Suprapubic skin (tissue), 4 donors: Measurements from ENCODE around the gene CERS6. TPM values are rescaled to one million over a fixed set of nuclear protein-coding genes. Genes with fewer than 3 reads are reported as not detected.

Source experiments
- DNase-seq, 2 donors: peaks; one replicate each; pipeline ENCODE4 v3.0.0-alpha.2; 2019; ENCODE audit warnings: low spot score in 2 of 2
- H3K27ac ChIP-seq: fragments of 200-600 bp; sonication (generic); one replicate; pipeline ENCODE4 v1.5.1; 2019
- H3K27me3 ChIP-seq: fragments of 200-600 bp; sonication (generic); one replicate; pipeline ENCODE4 v1.5.1; 2019
- H3K36me3 ChIP-seq: fragments of 200-600 bp; sonication (generic); one replicate; pipeline ENCODE4 v1.5.1; 2019
- H3K4me1 ChIP-seq: fragments of 200-600 bp; sonication (generic); one replicate; pipeline ENCODE4 v1.5.1; 2019
- H3K4me3 ChIP-seq: fragments of 200-600 bp; sonication (generic); one replicate; pipeline ENCODE4 v1.5.1; 2019; ENCODE audit warnings: mild to moderate bottlenecking
- H3K9me3 ChIP-seq: fragments of 200-600 bp; sonication (generic); one replicate; pipeline ENCODE4 v1.5.1; 2019
- CTCF ChIP-seq, 2 donors: fragments of 200-600 bp in 1 of 2; fragments of 450-650 bp in 1 of 2; sonication (generic) in 1 of 2; IDR thresholded peaks; one replicate each; pipeline ENCODE4 v1.5.1; 2016 to 2019; ENCODE audit warnings: antibody characterized with exemption in 2 of 2, mild to moderate bottlenecking in 1 of 2, moderate library complexity in 1 of 2
- EP300 ChIP-seq: sonication (generic); formaldehyde crosslinking; IDR thresholded peaks from one replicate; pipeline ENCODE4 v1.6.1; 2017; ENCODE audit warnings: antibody characterized with exemption
- POLR2A ChIP-seq, 2 donors: fragments of 450-650 bp; IDR thresholded peaks; one replicate each; pipeline ENCODE4 v1.6.1; 2017; ENCODE audit warnings: antibody characterized with exemption in 2 of 2, mild to moderate bottlenecking in 2 of 2, moderate library complexity in 2 of 2
- POLR2AphosphoS5 ChIP-seq, 3 donors: sonication (generic); formaldehyde crosslinking; IDR thresholded peaks; one replicate each; pipeline ENCODE4 v1.6.1; 2017; ENCODE audit warnings: antibody characterized with exemption in 3 of 3
- WGBS: methylation state at CpG from one replicate; pipeline ENCODE4 v1.1.5; 2018; 5-methylcytosine and 5-hydroxymethylcytosine counted together
- total RNA-seq, 4 donors: library from RNA; depleted of rRNA; stranded (reverse); fragments of >200 nt; gene quantifications; one replicate each; pipeline ENCODE4 v1.1.0, GENCODE V29; 2016

CERS6 gene
- total RNA-seq, 4 donors from 2014 or later, result 68.7 to 83.3 (median 77.0) TPM

GRCh38 chr2:168543037-168543436 is 87.0 kb downstream of the CERS6 start:
- H3K36me3 ChIP-seq, result no peaks in the 10 kb centered on the region
- peaks cover 5% of the 10 kb centered on the region for H3K4me1 ChIP-seq
- H3K4me3 ChIP-seq, result no peak overlapping the region
- H3K27ac ChIP-seq, result no peak overlapping the region
- no peak for DNase-seq
- 91% methylated on average over 4 of the region's 4 CpGs for WGBS
- TF ChIP-seq POLR2AphosphoS5 (IDR thresholded peaks at IDR 0.05) (no peak), CTCF (IDR thresholded peaks at IDR 0.05) (no peak), POLR2A (IDR thresholded peaks at IDR 0.05) (no peak), EP300 (no peak)
- H3K27me3 ChIP-seq, result no peaks in the 10 kb centered on the region
- H3K9me3 ChIP-seq, result peaks cover 8% of the 10 kb centered on the region

DNA sequence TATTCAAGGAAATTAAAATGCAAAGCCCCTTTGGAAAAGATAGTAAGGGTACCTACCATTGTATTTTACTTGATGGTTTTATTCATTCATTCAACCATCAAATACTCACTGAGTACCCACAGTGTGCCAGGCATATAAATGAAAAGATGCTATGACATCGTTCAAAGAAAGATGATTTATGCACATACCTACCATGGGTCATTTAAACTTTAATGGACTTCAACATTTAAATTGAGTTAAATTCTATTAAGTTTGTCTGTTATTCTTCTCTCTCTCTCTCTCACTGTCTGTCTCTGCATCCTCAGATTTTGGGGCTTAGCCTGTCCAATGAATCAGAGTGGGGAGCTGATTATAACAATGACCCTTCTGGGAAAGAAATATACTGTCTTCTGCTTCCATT is 87.9 kb downstream of the CERS6 start:
- Histone ChIP-seq H3K36me3 (no peaks in the 10 kb centered on the region), H3K27me3 (no peaks in the 10 kb centered on the region), H3K27ac (no peak overlapping the region), H3K4me3 (no peak overlapping the region), H3K9me3 (peaks cover 8% of the 10 kb centered on the region), H3K4me1 (peaks cover 5% of the 10 kb centered on the region)
- DNase-seq, result no peak
- 93% methylated on average over 1 of the region's 1 CpG for WGBS
- TF ChIP-seq CTCF (IDR thresholded peaks at IDR 0.05) (no peak), POLR2A (IDR thresholded peaks at IDR 0.05) (no peak), POLR2AphosphoS5 (IDR thresholded peaks at IDR 0.05) (no peak), EP300 (no peak)

GRCh38 chr2:168545439-168546082 is 89.5 kb downstream of the CERS6 start:
- DNase-seq, result no peak
- H3K27me3 ChIP-seq, result no peaks in the 10 kb centered on the region
- H3K27ac ChIP-seq, result no peak overlapping the region
- no peak overlapping the region for H3K4me3 ChIP-seq
- no peaks in the 10 kb centered on the region for H3K9me3 ChIP-seq
- WGBS, result 63% methylated on average over 5 of the region's 5 CpGs
- H3K36me3 ChIP-seq, result no peaks in the 10 kb centered on the region
- TF ChIP-seq POLR2AphosphoS5 (IDR thresholded peaks at IDR 0.05) (no peak), EP300 (no peak), POLR2A (IDR thresholded peaks at IDR 0.05) (no peak), CTCF (IDR thresholded peaks at IDR 0.05) (no peak)
- peaks cover 7% of the 10 kb centered on the region for H3K4me1 ChIP-seq

DNA sequence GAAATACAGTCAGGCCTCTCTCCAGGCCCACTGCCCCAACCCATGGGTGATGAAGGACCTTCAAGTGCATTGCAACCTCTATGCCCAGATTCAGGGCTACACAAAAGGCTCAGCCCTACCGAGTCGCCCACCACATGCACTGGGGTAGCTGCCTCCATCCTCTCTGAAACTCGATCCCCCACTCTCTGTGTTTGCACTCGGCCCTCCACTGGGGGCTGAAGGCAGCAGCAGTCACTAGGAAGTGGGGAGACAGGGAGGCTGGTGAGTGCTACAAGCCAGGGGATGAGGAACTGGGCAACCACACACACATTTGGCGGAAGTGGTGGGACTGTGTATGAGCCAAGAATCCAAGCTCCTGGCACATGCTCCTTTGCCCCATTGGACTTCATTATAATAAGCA is 94.6 kb downstream of the CERS6 start:
- WGBS, result 56% methylated on average over 1 of the region's 5 CpGs
- no peak overlapping the region for H3K27ac ChIP-seq

GRCh38 chr2:168552450-168552856 is 96.4 kb downstream of the CERS6 start:
- no peaks in the 10 kb centered on the region for H3K27me3 ChIP-seq
- no peak overlapping the region for H3K4me3 ChIP-seq
- H3K36me3 ChIP-seq, result no peaks in the 10 kb centered on the region
- DNase-seq, result no peak
- H3K27ac ChIP-seq, result no peak overlapping the region
- WGBS, result 76% methylated on average over 2 of the region's 2 CpGs
- H3K9me3 ChIP-seq, result no peaks in the 10 kb centered on the region
- peaks cover 4% of the 10 kb centered on the region for H3K4me1 ChIP-seq
- TF ChIP-seq CTCF (IDR thresholded peaks at IDR 0.05), result no peak
- no peak for TF ChIP-seq POLR2AphosphoS5 (IDR thresholded peaks at IDR 0.05)
- TF ChIP-seq EP300, result no peak
- no peak for TF ChIP-seq POLR2A (IDR thresholded peaks at IDR 0.05)

More for the DNA sequence above, 94.6 kb downstream of the CERS6 start:
- no peaks in the 10 kb centered on the region for H3K36me3 ChIP-seq
- no peaks in the 10 kb centered on the region for H3K27me3 ChIP-seq
- peaks cover 4% of the 10 kb centered on the region for H3K4me1 ChIP-seq
- no peak for DNase-seq
- H3K4me3 ChIP-seq, result no peak overlapping the region
- TF ChIP-seq POLR2AphosphoS5 (IDR thresholded peaks at IDR 0.05) (no peak), CTCF (IDR thresholded peaks at IDR 0.05) (no peak), POLR2A (IDR thresholded peaks at IDR 0.05) (no peak), EP300 (no peak)
- H3K9me3 ChIP-seq, result no peaks in the 10 kb centered on the region
